Mesenchymal stem cell (in vitro differentiated cells and primary cell): ENCODE measurements around the gene BTF3.
"Not testable (repeated sequence)": the region's sequence is repeated elsewhere in the genome, so short reads cannot be mapped to it uniquely, and the experiment has no call there.

Experiments used
- DNase-seq: peaks from one replicate; pipeline ENCODE4 v3.0.0-alpha.2; 2013
- H2AFZ ChIP-seq: one replicate; pipeline ENCODE4 v1.6.1; 2013; ENCODE audit warnings: low read depth, mild to moderate bottlenecking, control low read depth, inconsistent platforms, low read length, moderate library complexity
- H2AK5ac ChIP-seq: 2 replicates; pipeline ENCODE4 v1.6.1; 2013; ENCODE audit warnings: low read length, moderate library complexity, mild to moderate bottlenecking, inconsistent platforms; ENCODE audit not compliant: severe bottlenecking
- H2BK120ac ChIP-seq: one replicate; pipeline ENCODE4 v1.6.1; 2013; ENCODE audit warnings: low read depth, mild to moderate bottlenecking, inconsistent platforms, low read length, moderate library complexity
- H2BK12ac ChIP-seq, 2 experiments: one replicate each; pipeline ENCODE4 v1.6.1; 2013; ENCODE audit warnings: inconsistent platforms in 2 of 2, low read length in 2 of 2, mild to moderate bottlenecking in 2 of 2, moderate library complexity in 2 of 2, control low read depth in 1 of 2
- H2BK15ac ChIP-seq: one replicate; pipeline ENCODE4 v1.6.1; 2013; ENCODE audit warnings: mild to moderate bottlenecking, low read depth, inconsistent platforms; ENCODE audit not compliant: poor library complexity, severe bottlenecking
- H2BK5ac ChIP-seq: 2 replicates; pipeline ENCODE4 v1.6.1; 2013; ENCODE audit warnings: low read depth, mild to moderate bottlenecking, low read length, control low read depth, inconsistent platforms; ENCODE audit not compliant: poor library complexity, severe bottlenecking
- H3K14ac ChIP-seq, 2 experiments: one replicate each; pipeline ENCODE4 v1.6.1; 2013; ENCODE audit warnings: inconsistent platforms in 2 of 2, low read length in 2 of 2, control low read depth in 1 of 2, mild to moderate bottlenecking in 1 of 2, moderate library complexity in 1 of 2
- H3K18ac ChIP-seq, 2 experiments: one replicate each; pipeline ENCODE4 v1.6.1; 2013; ENCODE audit warnings: inconsistent platforms in 2 of 2, low read length in 2 of 2, control low read depth in 1 of 2, low read depth in 1 of 2, mild to moderate bottlenecking in 1 of 2
- H3K23ac ChIP-seq, 2 experiments: one replicate each; pipeline ENCODE4 v1.6.1; 2013; ENCODE audit warnings: inconsistent platforms in 2 of 2, low read length in 2 of 2, mild to moderate bottlenecking in 2 of 2, moderate library complexity in 2 of 2, control low read depth in 1 of 2
- H3K27ac ChIP-seq: 2 replicates; pipeline ENCODE4 v1.5.1; 2013; ENCODE audit warnings: mild to moderate bottlenecking, moderate library complexity, low read length, control low read depth, inconsistent platforms; ENCODE audit not compliant: poor library complexity, severe bottlenecking
- H3K27me3 ChIP-seq, 2 experiments: 2 replicates each; pipeline versions ENCODE4 v1.6.1 to v1.7.0; 2013; ENCODE audit warnings: low read length in 2 of 2, mild to moderate bottlenecking in 2 of 2, moderate library complexity in 2 of 2, control low read depth in 1 of 2, inconsistent platforms in 1 of 2; ENCODE audit not compliant: control insufficient read depth in 1 of 2, insufficient read depth in 1 of 2
- H3K36me3 ChIP-seq, 2 experiments: 2 replicates each; pipeline versions ENCODE4 v1.6.1 to v1.7.0; 2013; ENCODE audit warnings: low read length in 2 of 2, control low read depth in 1 of 2, inconsistent platforms in 1 of 2, low read depth in 1 of 2, mild to moderate bottlenecking in 1 of 2; ENCODE audit not compliant: insufficient read depth in 2 of 2, control insufficient read depth in 1 of 2
- H3K4ac ChIP-seq, 2 experiments: one replicate each; pipeline ENCODE4 v1.6.1; 2013; ENCODE audit warnings: inconsistent platforms in 2 of 2, low read length in 2 of 2, mild to moderate bottlenecking in 2 of 2, moderate library complexity in 2 of 2, control low read depth in 1 of 2, low read depth in 1 of 2
- H3K4me1 ChIP-seq: 2 replicates; pipeline ENCODE4 v1.6.1; 2013; ENCODE audit warnings: low read depth, low read length, control low read depth; ENCODE audit not compliant: control insufficient read depth, insufficient read depth
- H3K4me2 ChIP-seq: 2 replicates; pipeline ENCODE4 v1.6.1; 2013; ENCODE audit warnings: low read length, mild to moderate bottlenecking, inconsistent platforms; ENCODE audit not compliant: poor library complexity, severe bottlenecking
- H3K4me3 ChIP-seq, 2 experiments: 2 replicates each; pipeline versions ENCODE4 v1.5.1 to v1.7.0; 2013; ENCODE audit warnings: low read length in 2 of 2, mild to moderate bottlenecking in 2 of 2, control low read depth in 1 of 2, low read depth in 1 of 2; ENCODE audit not compliant: insufficient read depth in 1 of 2
- H3K79me1 ChIP-seq: replicated peaks from 2 replicates; pipeline ENCODE4 v1.6.1; 2013; ENCODE audit warnings: mild to moderate bottlenecking, control low read depth, low read length, inconsistent platforms; ENCODE audit not compliant: poor library complexity, severe bottlenecking
- H3K9ac ChIP-seq: 2 replicates; pipeline ENCODE4 v1.7.0; 2013; ENCODE audit warnings: mild to moderate bottlenecking, low read length, moderate library complexity
- H3K9me3 ChIP-seq: 2 replicates; pipeline ENCODE4 v1.7.0; 2013; ENCODE audit warnings: mild to moderate bottlenecking, low read length; ENCODE audit not compliant: control insufficient read depth
- H4K8ac ChIP-seq: one replicate; pipeline ENCODE4 v1.6.1; 2013; ENCODE audit warnings: inconsistent platforms, mild to moderate bottlenecking, low read length, moderate library complexity
- H4K91ac ChIP-seq: one replicate; pipeline ENCODE4 v1.6.1; 2013; ENCODE audit warnings: mild to moderate bottlenecking, low read length, inconsistent platforms
- WGBS: methylation state at CpG from one replicate; pipeline ENCODE4 v1.1.7; 2013; ENCODE audit warnings: mixed read lengths; 5-methylcytosine and 5-hydroxymethylcytosine counted together

BTF3 gene

GRCh38 chr5:73468638-73469037, 29.6 kb upstream of the BTF3 start:
- H3K14ac ChIP-seq, H3K36me3 ChIP-seq, H3K23ac ChIP-seq, H2BK12ac ChIP-seq, H4K8ac ChIP-seq, H3K79me1 ChIP-seq, H2AK5ac ChIP-seq, H3K4ac ChIP-seq, H3K18ac ChIP-seq, H4K91ac ChIP-seq, H3K4me3 ChIP-seq, H2BK5ac ChIP-seq, H3K4me1 ChIP-seq, H3K9ac ChIP-seq, H2BK120ac ChIP-seq, H2AFZ ChIP-seq, DNase-seq, H3K4me2 ChIP-seq, H2BK15ac ChIP-seq, H3K9me3 ChIP-seq, H3K27ac ChIP-seq: not testable (repeated sequence)
- peaks cover 8 to 17% of the 10 kb centered on the region in 2 experiments for H3K27me3 ChIP-seq
- 63% methylated on average over 1 of the region's 3 CpGs for WGBS

- 91% methylated on average over 8 of the region's 8 CpGs for WGBS
Measured at GRCh38 chr5:73469878-73470277, 28.4 kb upstream of the BTF3 start.

GRCh38 chr5:73471654-73472053, 26.6 kb upstream of the BTF3 start:
- Histone ChIP-seq H3K9me3 (no peaks in the 10 kb centered on the region), H3K18ac (no peak overlapping the region), H3K14ac (no peak overlapping the region), H2AK5ac (no peak overlapping the region), H4K91ac (no peak overlapping the region), H3K36me3 (no peaks in the 10 kb centered on the region), H2BK120ac (no peak overlapping the region), H3K4me1 (no peaks in the 10 kb centered on the region), H3K4me2 (no peak overlapping the region), H3K27me3 (peaks cover 0 to 8% of the 10 kb centered on the region in 2 experiments), H2BK12ac (no peak overlapping the region), H3K23ac (no peak overlapping the region), H2BK15ac (no peak overlapping the region), H3K79me1 (no peaks in the 10 kb centered on the region), H4K8ac (no peak overlapping the region), H2AFZ (no peak overlapping the region), H3K4ac (no peak overlapping the region), H2BK5ac (no peak overlapping the region), H3K27ac (no peak overlapping the region), H3K9ac (no peak overlapping the region), H3K4me3 (no peak overlapping the region)
- DNase-seq = no peak

More at GRCh38 chr5:73469878-73470277, 28.4 kb upstream of the BTF3 start:
- Histone ChIP-seq H3K14ac (no peak overlapping the region), H4K8ac (no peak overlapping the region), H3K27ac (no peak overlapping the region), H3K9ac (no peak overlapping the region), H3K4me1 (no peaks in the 10 kb centered on the region), H2AFZ (no peak overlapping the region), H3K79me1 (no peaks in the 10 kb centered on the region), H3K4me2 (no peak overlapping the region), H2BK120ac (no peak overlapping the region), H3K36me3 (no peaks in the 10 kb centered on the region), H3K23ac (no peak overlapping the region), H2BK12ac (no peak overlapping the region), H3K4me3 (no peak overlapping the region), H4K91ac (no peak overlapping the region), H3K9me3 (no peaks in the 10 kb centered on the region), H2AK5ac (no peak overlapping the region), H3K18ac (no peak overlapping the region), H2BK5ac (no peak overlapping the region), H2BK15ac (no peak overlapping the region), H3K27me3 (peaks cover 5 to 17% of the 10 kb centered on the region in 2 experiments), H3K4ac (no peak overlapping the region)
- DNase-seq = no peak

- Histone ChIP-seq H3K4me1 (no peaks in the 10 kb centered on the region), H3K4me2 (no peak overlapping the region), H2AFZ (no peak overlapping the region), H3K4ac (no peak overlapping the region), H2BK5ac (no peak overlapping the region), H3K23ac (no peak overlapping the region), H4K8ac (no peak overlapping the region), H2BK15ac (no peak overlapping the region), H2BK120ac (no peak overlapping the region), H3K36me3 (no peaks in the 10 kb centered on the region), H3K27ac (no peak overlapping the region), H4K91ac (no peak overlapping the region), H3K4me3 (no peak overlapping the region), H3K79me1 (no peaks in the 10 kb centered on the region), H2BK12ac (no peak overlapping the region), H3K9ac (no peak overlapping the region), H3K27me3 (peaks cover 0 to 8% of the 10 kb centered on the region in 2 experiments), H3K9me3 (no peaks in the 10 kb centered on the region), H3K14ac (no peak overlapping the region), H3K18ac (no peak overlapping the region), H2AK5ac (no peak overlapping the region)
- no peak for DNase-seq
- WGBS = 44% methylated on average over 2 of the region's 3 CpGs
Measured at GRCh38 chr5:73472116-73472515, 26.1 kb upstream of the BTF3 start.
